Activated CD4-positive, alpha-beta T cell treated with anti-CD3 and anti-CD28 coated beads, Interleukin-2, amount 50 U/mL, for 24 hours (primary cell): ENCODE measurements around the gene CCDC174.

ENCODE experiments used
- DNase-seq, 2 donors: peaks; one replicate each; pipeline ENCODE4 v3.0.0-alpha.2; 2020; ENCODE audit warnings: low read depth in 1 of 2, low spot score in 1 of 2

Gene CCDC174

GRCh38 chr3:14699643-14700042 lies 48.1 kb downstream of the CCDC174 start:
- no peak for DNase-seq

GRCh38 chr3:14700891-14701290 lies 49.3 kb downstream of the CCDC174 start:
- DNase-seq, result no peak

- DNase-seq, result no peak
Measured at GRCh38 chr3:14701676-14702075, 50.1 kb downstream of the CCDC174 start.

GRCh38 chr3:14703128-14703750 lies 51.7 kb downstream of the CCDC174 start:
- DNase-seq, result no peak

- no peak for DNase-seq
Measured at GRCh38 chr3:14703791-14704190, 52.2 kb downstream of the CCDC174 start.

GRCh38 chr3:14706096-14706495 lies 54.5 kb downstream of the CCDC174 start:
- DNase-seq, result no peak

GRCh38 chr3:14716591-14716990 lies 65.0 kb downstream of the CCDC174 start:
- DNase-seq, result no peak

GRCh38 chr3:14717307-14717706 lies 65.7 kb downstream of the CCDC174 start:
- DNase-seq, result no peak

GRCh38 chr3:14718539-14718938 lies 67.0 kb downstream of the CCDC174 start:
- DNase-seq, result no peak

- no peak for DNase-seq
Measured at GRCh38 chr3:14719006-14719405, 67.4 kb downstream of the CCDC174 start.

GRCh38 chr3:14721126-14721864 lies 69.7 kb downstream of the CCDC174 start:
- no peak for DNase-seq
